ENCODE results near the gene CHRM3.
"Not testable (repeated sequence)": the region's sequence is repeated elsewhere in the genome, so short reads cannot be mapped to it uniquely, and the experiment has no call there.

The CHRM3 gene

GRCh38 chr1:239386453-239387303 lies at the start of gene CHRM3:
CHRM3 (plus strand) TSS chr1:239386568; CDS start chr1:239907452, 520,884 bp downstream.
- no peak for DNase-seq (ENCODE audit: low read depth)

GRCh38 chr1:239337799-239338430 lies 48.5 kb upstream of the CHRM3 start:
- no peak for DNase-seq (ENCODE audit: low read depth)

GRCh38 chr1:239347776-239348175 lies 38.6 kb upstream of the CHRM3 start:
- no peak for DNase-seq (ENCODE audit: low read depth)

- DNase-seq (ENCODE audit: low read depth): no peak
Observed at GRCh38 chr1:239348635-239349353, 37.6 kb upstream of the CHRM3 start.

GRCh38 chr1:239349699-239350098 lies 36.7 kb upstream of the CHRM3 start:
- DNase-seq (ENCODE audit: low read depth): no peak

- no peak for DNase-seq (ENCODE audit: low read depth)
Observed at GRCh38 chr1:239353536-239353935, 32.8 kb upstream of the CHRM3 start.

GRCh38 chr1:239354231-239354630 lies 32.1 kb upstream of the CHRM3 start:
- no peak for DNase-seq (ENCODE audit: low read depth)

GRCh38 chr1:239357867-239358266 lies 28.5 kb upstream of the CHRM3 start:
- no peak for DNase-seq (ENCODE audit: low read depth)

GRCh38 chr1:239361403-239361802 lies 25.0 kb upstream of the CHRM3 start:
- DNase-seq (ENCODE audit: low read depth): no peak

- no peak for DNase-seq (ENCODE audit: low read depth)
Observed at GRCh38 chr1:239363930-239364329, 22.4 kb upstream of the CHRM3 start.

GRCh38 chr1:239367196-239367810 lies 19.1 kb upstream of the CHRM3 start:
- DNase-seq (ENCODE audit: low read depth): no peak

GRCh38 chr1:239368436-239369109 lies 17.8 kb upstream of the CHRM3 start:
- no peak for DNase-seq (ENCODE audit: low read depth)

GRCh38 chr1:239370869-239371268 lies 15.5 kb upstream of the CHRM3 start:
- not testable (repeated sequence) for DNase-seq (ENCODE audit: low read depth)

- DNase-seq (ENCODE audit: low read depth): no peak
Observed at GRCh38 chr1:239382666-239383065, 3.7 kb upstream of the CHRM3 start.

- no peak for DNase-seq (ENCODE audit: low read depth)
Observed at GRCh38 chr1:239383714-239384113, 2.7 kb upstream of the CHRM3 start.

GRCh38 chr1:239387304-239388158 lies 1.2 kb downstream of the CHRM3 start:
- DNase-seq (ENCODE audit: low read depth): no peak

- no peak for DNase-seq (ENCODE audit: low read depth)
Observed at GRCh38 chr1:239388159-239388485, 1.8 kb downstream of the CHRM3 start.

GRCh38 chr1:239388578-239388977 lies 2.2 kb downstream of the CHRM3 start:
- no peak for DNase-seq (ENCODE audit: low read depth)

GRCh38 chr1:239389703-239390102 lies 3.3 kb downstream of the CHRM3 start:
- no peak for DNase-seq (ENCODE audit: low read depth)

GRCh38 chr1:239392271-239392670 lies 5.9 kb downstream of the CHRM3 start:
- no peak for DNase-seq (ENCODE audit: low read depth)

GRCh38 chr1:239394107-239394506 lies 7.7 kb downstream of the CHRM3 start:
- no peak for DNase-seq (ENCODE audit: low read depth)
